OCI-LY7 (cell line): ENCODE results near the gene AGAP9. TPM values are rescaled to one million over a fixed set of nuclear protein-coding genes. Genes with fewer than 3 reads are reported as not detected.
"Not testable (repeated sequence)": the region's sequence is repeated elsewhere in the genome, so short reads cannot be mapped to it uniquely, and the experiment has no call there.

Experiments
- BruUV-seq: library from RNA; stranded (reverse); fragments of 400-500 nt; replicated peaks from 2 replicates; lab custom pipeline; 2021; lab: Mats Ljungman, UMichigan
- CTCF ChIA-PET: fragments of 300-600 bp; sonication (Branson Sonifier 250); formaldehyde crosslinking; loops from one replicate; lab custom pipeline; 2022; ENCODE audit warnings: antibody characterized with exemption; ENCODE audit not compliant: unreplicated experiment; lab: Charles Lee
- POLR2A ChIA-PET: fragments of 300-600 bp; sonication (Branson Sonifier 250); formaldehyde crosslinking; loops from one replicate; lab custom pipeline; 2022; ENCODE audit warnings: antibody characterized with exemption; lab: Charles Lee
- DNase-seq: peaks from one replicate; pipeline ENCODE4 v3.0.0-alpha.2; 2015; ENCODE audit warnings: low spot score
- H2AFZ ChIP-seq: fragments of 200-600 bp; sonication (generic), shearing (Covaris generic); 2 replicates; pipeline ENCODE4 v1.6.1; 2014; ENCODE audit warnings: mild to moderate bottlenecking, antibody characterized with exemption, low read length, moderate library complexity
- H3K27ac ChIP-seq: fragments of 200-600 bp; sonication (generic); 2 replicates; pipeline ENCODE4 v1.5.1; 2014; ENCODE audit warnings: mixed run types, low read depth, mild to moderate bottlenecking, moderate library complexity, low read length, inconsistent platforms; ENCODE audit not compliant: poor library complexity, severe bottlenecking
- H3K36me3 ChIP-seq: fragments of 200-600 bp; sonication (generic); 2 replicates; pipeline ENCODE4 v1.6.1; 2014; ENCODE audit warnings: mild to moderate bottlenecking, antibody characterized with exemption, low read length, moderate library complexity, mixed read lengths; ENCODE audit not compliant: insufficient read depth
- H3K4me1 ChIP-seq: fragments of 200-600 bp; sonication (generic); 2 replicates; pipeline ENCODE4 v1.5.1; 2014; ENCODE audit warnings: mild to moderate bottlenecking, low read length; ENCODE audit not compliant: insufficient read depth, poor library complexity, severe bottlenecking
- H3K4me2 ChIP-seq: fragments of 200-600 bp; sonication (generic); 2 replicates; pipeline ENCODE4 v1.6.1; 2014; ENCODE audit warnings: mild to moderate bottlenecking, low read length
- H3K4me3 ChIP-seq: fragments of 200-600 bp; sonication (generic); 2 replicates; pipeline ENCODE4 v1.5.1; 2014; ENCODE audit warnings: mild to moderate bottlenecking, low read depth, low read length; ENCODE audit not compliant: poor library complexity, severe bottlenecking
- H3K79me2 ChIP-seq: fragments of 200-600 bp; sonication (generic); 2 replicates; pipeline ENCODE4 v1.6.1; 2016; ENCODE audit warnings: low read depth, mild to moderate bottlenecking, low read length, moderate library complexity, mixed read lengths; ENCODE audit not compliant: insufficient read depth
- H3K9me2 ChIP-seq: fragments of 200-600 bp; sonication (generic); 2 replicates; pipeline ENCODE4 v1.6.1; 2016; ENCODE audit warnings: mild to moderate bottlenecking, low read length, mixed read lengths; ENCODE audit not compliant: insufficient read depth
- H3K9me3 ChIP-seq: fragments of 200-600 bp; sonication (generic); 2 replicates; pipeline ENCODE4 v1.6.1; 2014; ENCODE audit warnings: mild to moderate bottlenecking, mixed run types, low read length, mixed read lengths
- H4K20me1 ChIP-seq: fragments of 200-600 bp; sonication (generic); 2 replicates; pipeline ENCODE4 v1.6.1; 2014; ENCODE audit warnings: mild to moderate bottlenecking, antibody characterized with exemption, low read length, moderate library complexity, mixed read lengths; ENCODE audit not compliant: insufficient read depth
- intact Hi-C: fragments of 100-400 bp; cut with micrococcal nuclease; formaldehyde crosslinking; loops from one replicate; pipeline ENCODE4 v1.10.0; 2022; ENCODE audit not compliant: unreplicated experiment
- total RNA-seq, 2 experiments: library from RNA; depleted of rRNA in 1 of 2; stranded (reverse); fragments of >200 nt in 1 of 2; shearing (Covaris generic) in 1 of 2; gene quantifications; 2 replicates each; pipeline ENCODE4 v1.2.3, GENCODE V29; 2014 to 2022

AGAP9 gene
- total RNA-seq, 2 experiments from 2014 or later, result 4.8 to 7.6 TPM

- H3K4me3 ChIP-seq, H3K9me2 ChIP-seq, H2AFZ ChIP-seq, H3K4me2 ChIP-seq, BruUV-seq, H3K9me3 ChIP-seq, intact Hi-C loops, H3K4me1 ChIP-seq, H4K20me1 ChIP-seq, POLR2A ChIA-PET, CTCF ChIA-PET, H3K79me2 ChIP-seq, DNase-seq, H3K36me3 ChIP-seq, H3K27ac ChIP-seq: not testable (repeated sequence)
Observed at GRCh38 chr10:47494226-47494625, 29.2 kb downstream of the AGAP9 start.

- H3K9me2 ChIP-seq, H3K4me3 ChIP-seq, H3K4me1 ChIP-seq, DNase-seq, CTCF ChIA-PET, H3K27ac ChIP-seq, intact Hi-C loops, H3K79me2 ChIP-seq, H3K36me3 ChIP-seq, H4K20me1 ChIP-seq, POLR2A ChIA-PET, H2AFZ ChIP-seq, H3K4me2 ChIP-seq, H3K9me3 ChIP-seq, BruUV-seq: not testable (repeated sequence)
Observed at GRCh38 chr10:47491600-47491999, 31.8 kb downstream of the AGAP9 start, which contains the start of gene FAM25G. TSS of gene FAM25G (minus strand) at chr10:47491700. CDS start at chr10:47491674, 26 bp downstream.

GRCh38 chr10:47489630-47490029, 33.8 kb downstream of the AGAP9 start:
- H3K27ac ChIP-seq, POLR2A ChIA-PET, H3K79me2 ChIP-seq, H3K9me2 ChIP-seq, BruUV-seq, H2AFZ ChIP-seq, H3K4me3 ChIP-seq, H3K9me3 ChIP-seq, H4K20me1 ChIP-seq, intact Hi-C loops, CTCF ChIA-PET, H3K36me3 ChIP-seq, H3K4me2 ChIP-seq, DNase-seq, H3K4me1 ChIP-seq: not testable (repeated sequence)

- H3K4me1 ChIP-seq, H4K20me1 ChIP-seq, POLR2A ChIA-PET, DNase-seq, H2AFZ ChIP-seq, intact Hi-C loops, H3K4me3 ChIP-seq, H3K27ac ChIP-seq, BruUV-seq, H3K36me3 ChIP-seq, H3K9me3 ChIP-seq, H3K9me2 ChIP-seq, H3K4me2 ChIP-seq, CTCF ChIA-PET, H3K79me2 ChIP-seq: not testable (repeated sequence)
Observed at GRCh38 chr10:47485943-47486342, 37.5 kb downstream of the AGAP9 start.

- H2AFZ ChIP-seq, H3K36me3 ChIP-seq, H3K79me2 ChIP-seq, H3K9me2 ChIP-seq, H3K9me3 ChIP-seq, H3K4me1 ChIP-seq, H3K4me3 ChIP-seq, H4K20me1 ChIP-seq, BruUV-seq, H3K4me2 ChIP-seq, intact Hi-C loops, CTCF ChIA-PET, H3K27ac ChIP-seq, POLR2A ChIA-PET, DNase-seq: not testable (repeated sequence)
Observed at GRCh38 chr10:47484786-47485185, 38.7 kb downstream of the AGAP9 start.

GRCh38 chr10:47483923-47484322, 39.5 kb downstream of the AGAP9 start, which contains the start of gene ANXA8:
TSS of gene ANXA8 (minus strand) at chr10:47484115. CDS start at chr10:47483933, 182 bp downstream.
- H3K9me3 ChIP-seq, H4K20me1 ChIP-seq, H3K4me3 ChIP-seq, H3K4me2 ChIP-seq, H3K4me1 ChIP-seq, POLR2A ChIA-PET, CTCF ChIA-PET, H3K27ac ChIP-seq, H3K79me2 ChIP-seq, DNase-seq, BruUV-seq, intact Hi-C loops, H2AFZ ChIP-seq, H3K9me2 ChIP-seq, H3K36me3 ChIP-seq: not testable (repeated sequence)

GRCh38 chr10:47482367-47482766, 41.1 kb downstream of the AGAP9 start:
- H3K27ac ChIP-seq, H3K79me2 ChIP-seq, CTCF ChIA-PET, H3K36me3 ChIP-seq, H3K4me3 ChIP-seq, POLR2A ChIA-PET, H3K4me1 ChIP-seq, intact Hi-C loops, H3K4me2 ChIP-seq, H3K9me3 ChIP-seq, BruUV-seq, H2AFZ ChIP-seq, H4K20me1 ChIP-seq, H3K9me2 ChIP-seq, DNase-seq: not testable (repeated sequence)
